Right renal cortex interstitium (tissue), 3 donors: ENCODE results near the gene NEO1. TPM values are rescaled to one million over a fixed set of nuclear protein-coding genes. Genes with fewer than 3 reads are reported as not detected.
"Not testable (repeated sequence)": the region's sequence is repeated elsewhere in the genome, so short reads cannot be mapped to it uniquely, and the experiment has no call there.

Experiments used
- DNase-seq, 3 donors: peaks; one replicate each; pipeline ENCODE4 v3.0.0-alpha.2; 2013; ENCODE audit warnings: low read depth in 3 of 3, low spot score in 2 of 3
- polyA plus RNA-seq, 3 donors: library from polyadenylated mRNA; unstranded; fragments of 120-200 nt; gene quantifications; one replicate each; pipeline ENCODE4 v1.2.1, GENCODE V29; 2013; ENCODE audit not compliant: insufficient read length in 3 of 3

The NEO1 gene
- polyA plus RNA-seq, 3 donors, result 146 to 159 (median 148) TPM

GRCh38 chr15:73295630-73296286 lies 243.5 kb downstream of the NEO1 start:
- DNase-seq, result no peak

- no peak for DNase-seq
These were observed 244.5 kb downstream of the NEO1 start for GRCh38 chr15:73296609-73297353.

GRCh38 chr15:73298522-73299245 lies 246.4 kb downstream of the NEO1 start:
- no peak for DNase-seq

- DNase-seq, result not testable (repeated sequence)
These were observed 248.0 kb downstream of the NEO1 start for GRCh38 chr15:73300286-73300685.

- DNase-seq, result peak in 2 of 3 donors; percentile 37 to 38
These were observed 251.4 kb downstream of the NEO1 start for GRCh38 chr15:73303636-73304035.

GRCh38 chr15:73305331-73306211 lies 253.3 kb downstream of the NEO1 start:
- DNase-seq, result peak in 1 of 3 donors; percentile 21

- no peak for DNase-seq
These were observed 256.0 kb downstream of the NEO1 start for GRCh38 chr15:73308305-73308704.

GRCh38 chr15:73313861-73314260 lies 261.6 kb downstream of the NEO1 start:
- no peak for DNase-seq

- DNase-seq, result no peak
These were observed 265.6 kb downstream of the NEO1 start for GRCh38 chr15:73317651-73318462.

GRCh38 chr15:73318463-73319351 lies 266.4 kb downstream of the NEO1 start:
- DNase-seq, result peak in 1 of 3 donors; percentile 21

GRCh38 chr15:73319460-73320245 lies 267.4 kb downstream of the NEO1 start:
- DNase-seq, result no peak

GRCh38 chr15:73320619-73321180 lies 268.4 kb downstream of the NEO1 start:
- DNase-seq, result no peak

GRCh38 chr15:73321496-73322450 lies 269.5 kb downstream of the NEO1 start:
- DNase-seq, result no peak

GRCh38 chr15:73322665-73323373 lies 270.6 kb downstream of the NEO1 start:
- DNase-seq, result no peak

GRCh38 chr15:73323374-73323955 lies 271.2 kb downstream of the NEO1 start:
- DNase-seq, result no peak
